GM06990 (cell line): ENCODE measurements around the gene CERS3.

Experiments used
- DNase-seq: peaks from one replicate; pipeline ENCODE4 v3.0.0-alpha.2; 2011; ENCODE audit not compliant: insufficient read length; ENCODE audit errors: extremely low read depth
- H3K27me3 ChIP-seq: replicated peaks from 2 replicates; pipeline ENCODE4 v1.6.0; 2011; ENCODE audit warnings: low read length; ENCODE audit not compliant: control insufficient read depth, insufficient read depth
- H3K36me3 ChIP-seq: 2 replicates; pipeline ENCODE4 v1.5.1; 2011; ENCODE audit warnings: low read length; ENCODE audit not compliant: control insufficient read depth, insufficient read depth
- H3K4me3 ChIP-seq: replicated peaks from 2 replicates; pipeline ENCODE4 v1.5.1; 2011; ENCODE audit warnings: low read depth, mild to moderate bottlenecking, control low read depth, low read length
- TF ChIP-seq, protein P1 (sequence below): IDR thresholded peaks from 2 replicates; pipeline ENCODE4 v1.5.1; 2011; ENCODE audit warnings: low read length, control low read depth, mild to moderate bottlenecking, inconsistent platforms; ENCODE audit not compliant: insufficient read depth, poor library complexity, severe bottlenecking

CERS3 gene

GRCh38 chr15:100529556-100529955 lies 806 bp upstream of the CERS3 start:
- Histone ChIP-seq H3K36me3 (no peaks in the 10 kb centered on the region), H3K4me3 (no peak overlapping the region), H3K27me3 (no peaks in the 10 kb centered on the region)
- no peak for DNase-seq
- TF ChIP-seq, protein P1, sequence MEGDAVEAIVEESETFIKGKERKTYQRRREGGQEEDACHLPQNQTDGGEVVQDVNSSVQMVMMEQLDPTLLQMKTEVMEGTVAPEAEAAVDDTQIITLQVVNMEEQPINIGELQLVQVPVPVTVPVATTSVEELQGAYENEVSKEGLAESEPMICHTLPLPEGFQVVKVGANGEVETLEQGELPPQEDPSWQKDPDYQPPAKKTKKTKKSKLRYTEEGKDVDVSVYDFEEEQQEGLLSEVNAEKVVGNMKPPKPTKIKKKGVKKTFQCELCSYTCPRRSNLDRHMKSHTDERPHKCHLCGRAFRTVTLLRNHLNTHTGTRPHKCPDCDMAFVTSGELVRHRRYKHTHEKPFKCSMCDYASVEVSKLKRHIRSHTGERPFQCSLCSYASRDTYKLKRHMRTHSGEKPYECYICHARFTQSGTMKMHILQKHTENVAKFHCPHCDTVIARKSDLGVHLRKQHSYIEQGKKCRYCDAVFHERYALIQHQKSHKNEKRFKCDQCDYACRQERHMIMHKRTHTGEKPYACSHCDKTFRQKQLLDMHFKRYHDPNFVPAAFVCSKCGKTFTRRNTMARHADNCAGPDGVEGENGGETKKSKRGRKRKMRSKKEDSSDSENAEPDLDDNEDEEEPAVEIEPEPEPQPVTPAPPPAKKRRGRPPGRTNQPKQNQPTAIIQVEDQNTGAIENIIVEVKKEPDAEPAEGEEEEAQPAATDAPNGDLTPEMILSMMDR, result no peak

- no peaks in the 10 kb centered on the region for H3K36me3 ChIP-seq
- TF ChIP-seq, protein P1, result no peak
- DNase-seq, result no peak
- H3K4me3 ChIP-seq, result no peak overlapping the region
- H3K27me3 ChIP-seq, result no peaks in the 10 kb centered on the region; the same call in 1 of the 2 replicates
These were observed 2.7 kb downstream of the CERS3 start for GRCh38 chr15:100526027-100526481.

- TF ChIP-seq, protein P1, result no peak
- Histone ChIP-seq H3K36me3 (no peaks in the 10 kb centered on the region), H3K27me3 (no peaks in the 10 kb centered on the region; the same call in 1 of the 2 replicates), H3K4me3 (no peak overlapping the region)
- DNase-seq, result no peak
These were observed 3.3 kb downstream of the CERS3 start for GRCh38 chr15:100525436-100525835.

DNA sequence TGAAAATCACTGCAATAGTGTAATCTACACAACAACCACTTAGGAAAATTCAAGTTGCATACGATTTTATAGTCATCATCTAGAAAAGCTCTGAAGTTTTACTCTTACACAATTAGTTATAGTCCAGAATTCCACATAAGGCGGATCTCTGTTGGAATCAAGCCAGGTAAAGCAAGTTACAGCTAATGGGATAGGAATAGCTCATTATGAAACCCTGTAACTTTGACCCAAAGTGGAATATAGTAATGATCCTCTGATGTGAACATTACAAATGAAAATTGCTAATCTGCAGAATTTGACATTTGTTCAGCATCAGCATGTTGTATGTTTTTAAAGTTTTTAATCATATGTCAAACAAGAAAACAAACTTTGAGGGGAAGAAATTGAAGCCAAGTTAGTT lies 4.4 kb downstream of the CERS3 start:
- Histone ChIP-seq H3K36me3 (no peaks in the 10 kb centered on the region), H3K4me3 (no peak overlapping the region), H3K27me3 (no peaks in the 10 kb centered on the region; the same call in 1 of the 2 replicates)
- TF ChIP-seq, protein P1, result no peak
- no peak for DNase-seq

- DNase-seq, result no peak
- TF ChIP-seq, protein P1, result no peak
These were observed 6.8 kb downstream of the CERS3 start for GRCh38 chr15:100521907-100522306.

GRCh38 chr15:100520132-100520921 lies 8.4 kb downstream of the CERS3 start:
- H3K36me3 ChIP-seq, result no peaks in the 10 kb centered on the region
- no peaks in the 10 kb centered on the region; the same call in 1 of the 2 replicates for H3K27me3 ChIP-seq
- TF ChIP-seq, protein P1, result no peak
- H3K4me3 ChIP-seq, result no peak overlapping the region
- no peak for DNase-seq

More at GRCh38 chr15:100521907-100522306, 6.8 kb downstream of the CERS3 start:
- Histone ChIP-seq H3K36me3 (no peaks in the 10 kb centered on the region), H3K27me3 (no peaks in the 10 kb centered on the region; the same call in 1 of the 2 replicates), H3K4me3 (no peak overlapping the region)
